SU-DHL-6 (cell line): Measurements from ENCODE around the gene HTD2.

ENCODE experiments used
- CTCF ChIP-seq: fragments of 200-600 bp; sonication (generic); IDR thresholded peaks from one replicate; pipeline ENCODE4 v1.5.1; 2017; ENCODE audit warnings: antibody characterized with exemption, mild to moderate bottlenecking, low read length, moderate library complexity; ENCODE audit not compliant: insufficient read depth, poor library complexity, severe bottlenecking
- EZH2phosphoT487 ChIP-seq: fragments of 200-600 bp; sonication (generic), shearing (Covaris generic); conservative IDR thresholded peaks from 2 replicates; pipeline ENCODE4 v1.6.1; 2018; ENCODE audit warnings: mild to moderate bottlenecking, antibody characterized with exemption, low read length, moderate library complexity, mixed read lengths

DNA sequence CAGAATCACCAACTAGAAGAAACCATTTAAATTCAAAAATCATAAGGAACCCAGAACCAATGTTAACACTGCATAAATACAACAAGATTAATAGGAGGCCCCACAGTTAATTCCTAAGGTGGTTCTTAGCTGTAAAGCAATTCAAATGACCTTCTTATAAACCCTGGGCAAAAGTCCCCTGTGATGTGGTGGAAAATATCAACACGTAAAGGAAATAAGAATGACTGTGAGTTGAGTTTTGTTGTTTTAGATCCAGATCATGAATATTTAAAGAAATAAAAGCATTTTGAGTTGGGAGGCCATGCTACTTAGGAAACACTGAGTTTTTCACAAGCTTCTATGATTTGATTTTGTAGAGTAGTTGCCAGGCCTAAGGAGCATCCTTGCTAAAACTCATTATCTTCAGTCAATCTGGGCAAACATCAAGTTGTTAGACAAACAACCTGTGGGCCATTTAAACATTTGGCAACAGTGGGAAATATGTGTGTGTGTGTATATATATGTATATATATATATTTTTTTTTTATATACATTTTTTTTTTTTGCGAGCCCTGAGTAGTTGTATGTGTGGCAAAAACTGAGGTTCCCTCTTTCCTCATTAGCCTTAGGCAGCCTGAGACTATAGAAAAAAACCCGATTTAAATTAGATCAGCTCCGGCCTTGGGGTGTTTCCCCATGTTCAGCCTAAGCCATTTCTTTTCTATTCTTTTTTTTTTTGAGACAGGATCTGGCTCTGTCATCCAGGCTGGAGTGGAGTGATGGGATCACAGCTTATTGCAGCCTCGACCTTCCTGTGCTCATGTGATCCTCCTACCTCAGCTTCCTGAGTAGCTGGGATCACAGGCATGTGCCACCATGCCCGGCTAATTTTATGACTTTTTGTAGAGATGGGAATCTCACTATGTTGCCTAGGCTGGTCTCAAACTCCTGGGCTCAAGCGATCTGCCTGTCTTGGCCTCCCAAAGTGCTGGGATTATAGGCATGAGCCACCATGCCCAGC is 18.4 kb downstream of the HTD2 start:
- TF ChIP-seq CTCF = no peak
- TF ChIP-seq EZH2phosphoT487 = no peak
